ENCODE results near the gene HOXA4. TPM values are rescaled to one million over a fixed set of nuclear protein-coding genes. Genes with fewer than 3 reads are reported as not detected.

HOXA4 gene
- total RNA-seq, 1 experiment from 2014 or later, result 2.3 TPM

DNA sequence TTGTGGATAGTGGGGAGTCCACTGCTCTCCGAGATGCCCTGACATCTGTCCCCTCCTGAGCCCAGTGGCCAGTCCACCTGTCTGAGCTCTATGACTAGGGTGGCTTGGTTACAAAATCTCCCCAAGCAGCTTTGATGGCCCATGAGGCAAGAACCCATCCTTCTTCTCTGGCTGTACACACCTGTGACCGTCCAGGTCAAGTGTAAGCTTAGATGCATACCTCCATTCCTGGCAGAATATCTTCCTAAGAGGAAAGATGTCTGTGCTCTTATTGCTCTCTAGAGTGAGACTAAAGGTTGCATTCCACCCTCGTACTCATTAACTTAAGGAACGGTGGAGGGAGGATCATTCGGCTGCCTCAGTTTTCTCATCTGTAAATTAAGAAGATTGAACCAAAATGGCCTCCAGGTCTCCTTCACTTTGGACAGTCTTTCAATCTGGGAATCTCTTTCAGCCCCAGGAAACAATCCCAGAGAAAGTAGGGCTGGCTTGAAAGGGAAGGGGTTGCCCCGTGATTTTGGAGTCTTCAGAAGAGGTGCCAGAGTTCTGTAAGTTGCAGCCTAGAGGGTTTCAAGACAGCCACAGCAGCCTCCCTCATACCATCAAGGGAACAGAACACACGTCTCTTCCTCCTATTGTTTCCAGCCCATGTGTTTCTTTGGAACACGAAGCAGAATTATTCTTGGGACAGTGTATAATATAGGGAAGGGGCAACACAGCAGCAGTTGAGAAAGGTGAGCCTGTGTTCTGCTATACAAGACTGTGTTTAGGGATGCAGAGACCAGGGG lies 5.5 kb downstream of the HOXA4 start:
- Histone ChIP-seq H3K9me2 (replicated peaks; ENCODE audit: low read length) (no peaks in the 10 kb centered on the region), H3K36me3 (ENCODE audit: low read depth, low read length) (no peaks in the 10 kb centered on the region), H2AFZ (ENCODE audit: low read length) (no peak overlapping the region), H3K4me1 (ENCODE audit: insufficient read depth, low read length) (0 out of 2 replicates have a peak, but pooled peaks cover 10% of the 10 kb centered on the region), H3K27ac (ENCODE audit: low read length) (no peak overlapping the region), H3K4me2 (ENCODE audit: low read length) (no peak overlapping the region), H3K27me3 (ENCODE audit: low read length) (no peaks in the 10 kb centered on the region), H3F3A (ENCODE audit: low read length, unreplicated experiment) (no peaks in the 10 kb centered on the region), H3K79me2 (ENCODE audit: low read length) (peaks cover 26% of the 10 kb centered on the region), H3K4me3 (ENCODE audit: low read length) (no peak overlapping the region), H4K20me1 (ENCODE audit: low read length) (no peaks in the 10 kb centered on the region), H3K9ac (ENCODE audit: low read length) (no peak overlapping the region), H3K9me3 (ENCODE audit: low read length) (no peaks in the 10 kb centered on the region)
- TF ChIP-seq EZH2 (IDR thresholded peaks at IDR 0.05; ENCODE audit: low read length, unreplicated experiment) (no peak), EZH2phosphoT487 (IDR thresholded peaks at IDR 0.05; ENCODE audit: borderline replicate concordance, low read length) (no peak)
- TF ChIP-seq, protein P1, sequence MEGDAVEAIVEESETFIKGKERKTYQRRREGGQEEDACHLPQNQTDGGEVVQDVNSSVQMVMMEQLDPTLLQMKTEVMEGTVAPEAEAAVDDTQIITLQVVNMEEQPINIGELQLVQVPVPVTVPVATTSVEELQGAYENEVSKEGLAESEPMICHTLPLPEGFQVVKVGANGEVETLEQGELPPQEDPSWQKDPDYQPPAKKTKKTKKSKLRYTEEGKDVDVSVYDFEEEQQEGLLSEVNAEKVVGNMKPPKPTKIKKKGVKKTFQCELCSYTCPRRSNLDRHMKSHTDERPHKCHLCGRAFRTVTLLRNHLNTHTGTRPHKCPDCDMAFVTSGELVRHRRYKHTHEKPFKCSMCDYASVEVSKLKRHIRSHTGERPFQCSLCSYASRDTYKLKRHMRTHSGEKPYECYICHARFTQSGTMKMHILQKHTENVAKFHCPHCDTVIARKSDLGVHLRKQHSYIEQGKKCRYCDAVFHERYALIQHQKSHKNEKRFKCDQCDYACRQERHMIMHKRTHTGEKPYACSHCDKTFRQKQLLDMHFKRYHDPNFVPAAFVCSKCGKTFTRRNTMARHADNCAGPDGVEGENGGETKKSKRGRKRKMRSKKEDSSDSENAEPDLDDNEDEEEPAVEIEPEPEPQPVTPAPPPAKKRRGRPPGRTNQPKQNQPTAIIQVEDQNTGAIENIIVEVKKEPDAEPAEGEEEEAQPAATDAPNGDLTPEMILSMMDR (conservative IDR thresholded peaks at IDR 0.05; ENCODE audit: low read depth, low read length), result no peak
- ATAC-seq (no peak), DNase-seq (no peak)
- ChIA-PET CTCF (no interaction called here), POLR2A (ENCODE audit: unreplicated experiment) (no interaction called here)
- BruUV-seq (replicated peaks), result no TSS peak
- intact Hi-C loops (cut with micrococcal nuclease), result no loop called here

DNA sequence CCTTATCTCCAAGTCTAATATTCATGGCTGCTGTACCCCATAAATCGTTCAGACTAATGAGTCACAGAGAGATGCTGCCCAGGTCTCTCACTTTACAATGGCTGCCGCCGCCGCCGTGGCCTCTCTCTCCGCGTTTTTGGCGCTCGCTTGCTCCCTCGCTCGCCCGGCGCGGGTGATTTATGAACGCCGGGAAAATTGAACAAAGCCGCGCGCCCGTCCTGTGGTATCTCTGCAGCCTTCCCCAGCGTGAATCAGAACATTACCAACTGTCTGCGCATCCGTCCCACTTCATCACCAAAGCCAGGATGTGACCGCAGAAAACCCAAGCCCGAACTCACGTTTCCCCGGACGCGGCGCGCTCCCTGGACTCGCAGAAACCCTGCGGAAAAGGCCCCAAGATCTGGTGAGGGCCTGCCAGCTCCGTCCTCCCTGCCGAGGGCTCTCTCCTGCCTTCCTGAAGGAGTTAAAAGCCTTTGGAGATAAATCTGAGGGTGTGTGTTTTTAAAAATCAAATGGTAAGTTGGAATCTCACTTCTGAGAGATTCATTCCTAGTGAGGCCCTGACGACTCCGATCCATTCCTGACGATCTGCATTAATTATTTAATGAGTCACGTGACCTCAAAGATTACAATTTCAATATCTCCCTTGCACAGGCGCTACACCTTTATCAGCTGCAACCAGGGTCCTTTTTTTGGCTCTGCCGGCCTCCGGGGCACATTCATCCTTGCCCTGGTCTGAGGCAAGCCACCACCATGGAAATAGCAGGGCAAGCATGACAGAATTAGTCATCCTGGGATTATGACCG lies 6.3 kb downstream of the HOXA4 start:
- TF ChIP-seq EZH2 (IDR thresholded peaks at IDR 0.05; ENCODE audit: low read length, unreplicated experiment), result no peak
- no peak for ATAC-seq

DNA sequence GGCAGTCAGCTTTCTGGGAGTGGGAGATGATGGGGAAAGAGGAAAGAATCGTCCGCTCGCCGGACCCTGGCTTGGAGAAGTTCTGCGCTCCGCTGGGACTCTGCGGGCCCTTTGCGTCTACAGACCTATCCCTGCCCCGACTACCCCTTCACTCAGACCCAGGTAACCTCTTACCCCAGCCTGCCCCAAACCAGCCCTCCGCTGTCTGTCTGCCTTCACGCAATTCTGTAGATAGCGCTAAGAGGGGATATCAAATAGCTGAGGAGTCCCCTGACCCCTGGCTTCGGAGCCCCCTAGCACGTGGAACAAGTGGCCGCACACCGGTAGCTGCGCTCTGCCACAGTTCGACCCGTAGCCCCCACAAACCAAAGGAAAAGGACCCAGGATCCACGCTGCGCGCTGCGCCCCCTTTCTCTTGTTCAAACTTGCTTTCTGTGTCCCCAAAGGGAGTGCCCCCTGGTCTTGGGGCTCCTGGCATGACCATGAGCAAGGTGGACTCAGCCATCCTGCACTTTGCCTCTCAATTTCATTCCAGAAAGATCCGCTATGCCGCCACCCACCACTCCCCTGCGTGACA lies 7.0 kb downstream of the HOXA4 start:
- ChIA-PET POLR2A (ENCODE audit: unreplicated experiment) (interaction anchor here (0.6 kb wide), 1 partner anchor 12 kb away, joined by 4 read pairs; no protein-coding TSS in a partner anchor), CTCF (no interaction called here)
- BruUV-seq (replicated peaks), result no TSS peak
- H2AFZ ChIP-seq (ENCODE audit: low read length), result no peak overlapping the region
- H3K4me2 ChIP-seq (ENCODE audit: low read length), result no peak overlapping the region
- H3K9ac ChIP-seq (ENCODE audit: low read length), result no peak overlapping the region
- H3F3A ChIP-seq (ENCODE audit: low read length, unreplicated experiment), result no peaks in the 10 kb centered on the region
- DNase-seq (no peak), ATAC-seq (no peak)
- no peaks in the 10 kb centered on the region; the same call in 1 of the 2 replicates for H3K36me3 ChIP-seq (ENCODE audit: low read depth, low read length)
- no peaks in the 10 kb centered on the region for H3K27me3 ChIP-seq (ENCODE audit: low read length)
- no peaks in the 10 kb centered on the region for H4K20me1 ChIP-seq (ENCODE audit: low read length)
- H3K79me2 ChIP-seq (ENCODE audit: low read length), result peaks cover 15% of the 10 kb centered on the region; the same call in 1 of the 2 replicates
- 0 out of 2 replicates have a peak, but pooled peaks cover 4% of the 10 kb centered on the region for H3K4me1 ChIP-seq (ENCODE audit: insufficient read depth, low read length)
- TF ChIP-seq EZH2phosphoT487 (IDR thresholded peaks at IDR 0.05; ENCODE audit: borderline replicate concordance, low read length) (no peak), EZH2 (IDR thresholded peaks at IDR 0.05; ENCODE audit: low read length, unreplicated experiment) (no peak)
- TF ChIP-seq, protein P1 (conservative IDR thresholded peaks at IDR 0.05; ENCODE audit: low read depth, low read length), result no peak
- intact Hi-C loops (cut with micrococcal nuclease), result no loop called here
- H3K27ac ChIP-seq (ENCODE audit: low read length), result no peak overlapping the region
- no peak overlapping the region for H3K4me3 ChIP-seq (ENCODE audit: low read length)
- H3K9me2 ChIP-seq (replicated peaks; ENCODE audit: low read length), result no peaks in the 10 kb centered on the region
- no peaks in the 10 kb centered on the region for H3K9me3 ChIP-seq (ENCODE audit: low read length)

More for the DNA sequence above, 6.3 kb downstream of the HOXA4 start:
- no peaks in the 10 kb centered on the region for H3K27me3 ChIP-seq (ENCODE audit: low read length)
- DNase-seq, result no peak
- H3K9ac ChIP-seq (ENCODE audit: low read length), result no peak overlapping the region
- intact Hi-C loops (cut with micrococcal nuclease), result no loop called here
- H3K4me3 ChIP-seq (ENCODE audit: low read length), result no peak overlapping the region
- no TSS peak for BruUV-seq (replicated peaks)
- H3K4me2 ChIP-seq (ENCODE audit: low read length), result no peak overlapping the region
- no peaks in the 10 kb centered on the region for H4K20me1 ChIP-seq (ENCODE audit: low read length)
- 0 out of 2 replicates have a peak, but pooled peaks cover 4% of the 10 kb centered on the region for H3K4me1 ChIP-seq (ENCODE audit: insufficient read depth, low read length)
- H3K9me2 ChIP-seq (replicated peaks; ENCODE audit: low read length), result no peaks in the 10 kb centered on the region
- no peak overlapping the region for H2AFZ ChIP-seq (ENCODE audit: low read length)
- H3K36me3 ChIP-seq (ENCODE audit: low read depth, low read length), result no peaks in the 10 kb centered on the region
- no peaks in the 10 kb centered on the region for H3K9me3 ChIP-seq (ENCODE audit: low read length)
- peaks cover 20% of the 10 kb centered on the region for H3K79me2 ChIP-seq (ENCODE audit: low read length)
- H3F3A ChIP-seq (ENCODE audit: low read length, unreplicated experiment), result no peaks in the 10 kb centered on the region
- H3K27ac ChIP-seq (ENCODE audit: low read length), result no peak overlapping the region
- POLR2A ChIA-PET (ENCODE audit: unreplicated experiment), result no interaction called here
- CTCF ChIA-PET, result no interaction called here
